GM10266 (cell line): Measurements from ENCODE around the gene SLC7A6.

ENCODE experiments used
- DNase-seq: peaks from one replicate; pipeline ENCODE4 v3.0.0; 2012; ENCODE audit errors: extremely low spot score
- TF ChIP-seq, protein P1 (sequence below): IDR thresholded peaks from 2 replicates; pipeline ENCODE4 v1.5.1; 2012; ENCODE audit warnings: mild to moderate bottlenecking, low read depth; ENCODE audit not compliant: control insufficient read depth, insufficient read depth; ENCODE audit errors: missing control alignments

SLC7A6 gene

DNA sequence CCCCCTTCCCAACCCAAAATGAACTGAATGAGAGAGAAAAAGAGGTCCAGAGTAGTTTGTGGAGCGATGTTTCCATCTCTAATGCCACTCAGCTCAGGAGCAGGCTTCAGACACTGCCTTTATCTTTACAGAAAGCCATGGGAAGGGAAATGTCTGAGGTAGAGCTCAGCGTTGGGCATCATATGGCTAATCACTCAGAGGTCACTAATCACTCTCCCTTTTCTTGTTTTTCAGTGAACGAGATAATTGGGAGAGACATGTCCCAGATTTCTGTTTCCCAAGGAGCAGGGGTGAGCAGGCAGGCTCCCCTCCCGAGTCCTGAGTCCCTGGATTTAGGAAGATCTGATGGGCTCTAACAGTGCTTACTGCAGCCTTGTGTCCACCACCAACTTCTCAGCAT, 38.2 kb upstream of the SLC7A6 start:
- TF ChIP-seq, protein P1, sequence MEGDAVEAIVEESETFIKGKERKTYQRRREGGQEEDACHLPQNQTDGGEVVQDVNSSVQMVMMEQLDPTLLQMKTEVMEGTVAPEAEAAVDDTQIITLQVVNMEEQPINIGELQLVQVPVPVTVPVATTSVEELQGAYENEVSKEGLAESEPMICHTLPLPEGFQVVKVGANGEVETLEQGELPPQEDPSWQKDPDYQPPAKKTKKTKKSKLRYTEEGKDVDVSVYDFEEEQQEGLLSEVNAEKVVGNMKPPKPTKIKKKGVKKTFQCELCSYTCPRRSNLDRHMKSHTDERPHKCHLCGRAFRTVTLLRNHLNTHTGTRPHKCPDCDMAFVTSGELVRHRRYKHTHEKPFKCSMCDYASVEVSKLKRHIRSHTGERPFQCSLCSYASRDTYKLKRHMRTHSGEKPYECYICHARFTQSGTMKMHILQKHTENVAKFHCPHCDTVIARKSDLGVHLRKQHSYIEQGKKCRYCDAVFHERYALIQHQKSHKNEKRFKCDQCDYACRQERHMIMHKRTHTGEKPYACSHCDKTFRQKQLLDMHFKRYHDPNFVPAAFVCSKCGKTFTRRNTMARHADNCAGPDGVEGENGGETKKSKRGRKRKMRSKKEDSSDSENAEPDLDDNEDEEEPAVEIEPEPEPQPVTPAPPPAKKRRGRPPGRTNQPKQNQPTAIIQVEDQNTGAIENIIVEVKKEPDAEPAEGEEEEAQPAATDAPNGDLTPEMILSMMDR: no peak
- DNase-seq: no peak

DNA sequence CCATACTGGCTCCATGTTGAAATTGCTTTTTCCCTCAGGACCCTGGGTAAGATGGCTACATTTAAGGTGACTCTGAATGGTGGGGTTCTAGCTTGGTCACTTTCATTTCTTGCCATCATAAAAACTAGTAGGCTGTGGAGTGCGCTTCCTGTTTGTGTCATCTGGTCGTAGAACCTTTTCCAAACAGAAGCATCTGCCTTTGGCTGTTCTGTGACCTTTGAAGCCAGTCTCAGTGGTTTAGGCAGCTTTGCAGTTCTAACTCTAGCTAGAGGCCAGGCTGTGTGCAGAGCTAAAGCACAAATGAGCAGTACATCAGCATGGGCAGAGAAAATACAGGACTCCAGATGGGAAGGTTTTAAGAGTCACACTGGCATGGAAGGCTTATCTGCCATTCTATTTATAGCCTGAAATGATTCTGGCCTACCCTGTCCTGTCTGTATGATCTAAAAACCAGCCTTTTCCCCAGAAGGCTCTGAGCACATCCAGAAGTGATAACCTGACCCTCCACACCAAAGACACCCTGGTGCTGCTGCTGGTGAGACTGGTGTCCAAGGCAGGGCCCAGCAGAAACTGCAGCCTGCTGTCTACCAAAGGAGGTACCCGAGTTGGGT, 37.0 kb upstream of the SLC7A6 start:
- TF ChIP-seq, protein P1: no peak
- no peak for DNase-seq

DNA sequence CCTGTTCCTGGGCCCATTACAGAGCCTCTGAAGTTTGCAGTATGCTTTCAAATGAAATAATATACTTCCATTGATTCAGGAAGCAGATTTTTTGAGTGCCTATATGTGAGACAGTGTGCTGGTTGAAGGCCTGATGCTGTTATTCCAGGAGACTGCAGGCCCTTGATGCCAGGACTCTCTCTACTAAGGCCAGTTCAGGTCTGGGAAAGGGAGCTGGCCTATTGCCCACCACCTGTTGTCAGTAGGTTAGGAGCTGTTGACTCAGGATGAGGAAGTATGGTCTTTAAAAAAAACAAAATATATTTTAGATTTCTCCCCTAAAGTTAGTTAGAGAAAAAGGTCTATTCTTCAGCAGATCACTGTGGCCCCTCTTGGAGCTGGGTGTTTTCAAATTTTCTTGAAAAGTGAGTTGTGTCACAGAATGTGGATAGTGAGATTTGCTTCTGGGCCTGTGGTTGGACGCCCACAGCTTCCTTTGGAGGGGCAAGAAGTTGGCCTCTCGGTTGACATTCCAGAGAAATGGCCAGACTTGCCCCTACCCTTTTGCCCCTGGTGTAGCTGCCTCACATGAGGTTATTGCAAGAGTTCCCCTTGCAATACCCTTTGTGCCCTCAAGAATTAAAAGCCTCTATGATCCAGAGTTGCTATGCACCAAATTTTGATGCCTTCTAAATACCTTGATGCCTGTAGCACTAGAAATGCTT, 36.3 kb upstream of the SLC7A6 start:
- TF ChIP-seq, protein P1: no peak
- no peak for DNase-seq

DNA sequence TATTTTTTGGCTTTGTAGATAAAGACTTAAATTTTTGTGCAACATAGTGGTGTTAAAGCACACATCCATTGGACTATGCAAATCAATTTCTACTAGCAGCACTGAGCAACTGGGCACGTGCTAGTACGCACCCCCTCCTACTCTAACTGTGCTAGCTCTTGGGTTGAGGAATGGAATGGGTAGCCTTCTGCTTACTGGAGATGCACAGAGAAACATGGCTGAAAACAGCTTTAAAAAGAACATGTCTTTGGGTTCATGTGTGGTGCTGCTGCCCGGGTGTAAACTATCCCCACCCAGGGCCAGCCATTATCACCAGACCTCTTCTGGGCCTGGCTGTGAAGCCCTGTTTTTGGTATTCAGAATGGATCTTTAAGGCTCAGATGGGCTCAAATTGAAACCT, 35.7 kb upstream of the SLC7A6 start:
- DNase-seq: no peak
- TF ChIP-seq, protein P1: no peak

DNA sequence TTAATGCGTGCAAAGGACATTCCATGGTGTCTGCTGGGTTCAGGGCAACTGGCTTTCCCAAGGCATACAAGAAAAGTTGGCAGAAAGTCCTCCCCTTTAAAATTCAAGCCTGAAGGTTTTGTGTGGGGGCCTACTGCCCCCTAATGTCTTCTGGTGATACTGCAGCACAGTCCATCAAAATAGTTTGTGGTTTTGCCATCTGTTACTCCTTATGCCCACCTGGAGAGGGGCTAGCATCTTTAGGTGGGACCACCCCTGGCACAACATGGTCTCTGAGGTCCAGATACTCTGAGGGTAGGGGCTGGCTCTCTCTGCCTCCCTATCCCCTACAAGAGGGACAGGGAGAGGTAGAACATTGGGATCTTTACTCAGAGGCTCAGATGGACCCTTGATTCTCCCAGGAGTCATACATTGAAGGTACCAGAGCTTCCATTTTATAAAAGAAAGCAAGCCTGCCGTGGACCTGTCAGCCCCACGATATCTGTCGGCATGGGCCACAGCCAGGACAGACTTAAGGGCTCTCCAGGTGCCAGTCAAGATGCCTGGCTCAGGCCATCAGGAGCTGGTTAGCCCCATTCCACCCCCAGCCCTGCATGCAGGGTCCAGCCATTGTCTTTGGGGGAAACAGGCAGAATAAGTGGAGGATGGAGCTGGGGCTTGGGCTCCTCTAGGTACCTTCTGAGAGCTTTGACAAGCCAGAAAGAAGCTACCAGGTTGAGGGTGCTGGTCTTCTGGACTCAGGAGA, 34.7 kb upstream of the SLC7A6 start:
- peak; percentile 66 for DNase-seq
- TF ChIP-seq, protein P1: peak; percentile 78

DNA sequence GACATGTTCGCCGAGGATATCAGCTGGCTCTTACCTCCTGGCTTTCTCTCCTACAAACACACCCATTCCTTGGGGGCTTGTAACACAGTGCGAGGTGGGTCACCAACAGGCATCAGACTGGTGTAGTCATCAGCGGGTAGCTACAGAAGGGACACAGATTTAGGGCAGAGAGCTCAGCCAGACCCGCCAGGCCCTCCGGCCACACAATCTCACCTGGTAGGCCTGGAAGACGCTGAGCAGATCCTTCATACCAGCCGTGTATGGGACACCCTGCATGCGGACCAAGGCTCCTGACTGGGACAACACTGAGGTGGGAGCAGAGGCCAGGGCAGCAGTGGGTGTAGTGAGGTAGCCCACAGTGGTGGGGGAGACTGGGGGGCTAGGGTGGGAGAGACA, 34.2 kb upstream of the SLC7A6 start:
- DNase-seq: no peak
- TF ChIP-seq, protein P1: no peak

DNA sequence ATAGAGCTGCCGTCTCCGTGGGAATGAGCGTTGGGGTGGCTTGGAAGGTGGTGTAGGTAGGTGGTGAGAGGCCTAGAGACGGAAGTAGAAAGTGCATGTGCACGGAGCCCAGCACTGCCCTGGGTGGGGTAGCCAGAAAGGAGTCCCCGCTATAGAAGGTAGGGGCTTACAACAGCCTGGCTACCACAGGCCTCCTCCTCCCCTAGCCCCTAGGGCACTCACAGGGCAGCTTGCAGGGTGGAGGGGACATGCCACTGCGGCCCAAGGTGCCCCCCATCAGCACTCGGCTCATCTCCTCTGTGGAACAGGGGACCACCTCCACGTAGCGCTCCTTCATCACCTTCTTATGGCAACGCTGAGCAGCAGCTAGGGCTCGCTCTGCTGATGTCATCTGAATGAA, 33.4 kb upstream of the SLC7A6 start:
- DNase-seq: no peak
- TF ChIP-seq, protein P1: no peak
